ENCODE measurements around the gene ATXN1. TPM values are rescaled to one million over a fixed set of nuclear protein-coding genes. Genes with fewer than 3 reads are reported as not detected.

Gene ATXN1
- total and polyA plus RNA-seq, 2 experiments from 2014 or later = 4.8 to 9.1 TPM

DNA sequence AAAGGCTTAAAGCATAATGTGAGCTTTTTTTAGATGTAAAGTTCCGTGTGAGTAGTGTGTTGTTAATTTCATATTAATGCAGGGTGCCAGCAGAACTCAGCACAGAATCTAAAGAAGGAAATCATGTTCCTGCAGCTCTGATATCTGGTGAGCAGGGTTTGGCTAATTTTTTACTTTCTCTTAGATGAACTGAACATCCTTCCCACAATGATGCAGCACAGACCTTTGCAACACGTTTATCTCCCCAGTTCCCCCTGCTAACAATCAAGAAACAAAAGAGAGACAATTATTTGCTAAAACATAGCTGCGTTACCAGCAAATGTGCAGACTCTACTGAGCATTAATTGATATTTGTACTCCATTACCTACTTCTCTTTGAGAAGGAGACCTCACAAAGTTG lies 39.1 kb upstream of the ATXN1 start:
- Histone ChIP-seq H3K79me2 (replicated peaks; ENCODE audit: insufficient read depth) (no peaks in the 10 kb centered on the region), H3K4me1 (ENCODE audit: insufficient read depth) (peaks cover 18% of the 10 kb centered on the region), H3K4me3 (no peak overlapping the region), H3K27ac (ENCODE audit: low read depth) (no peak overlapping the region), H4K20me1 (replicated peaks; ENCODE audit: insufficient read depth) (no peaks in the 10 kb centered on the region), H3K27me3 (ENCODE audit: insufficient read depth) (no peaks in the 10 kb centered on the region), H3K9me2 (ENCODE audit: insufficient read depth) (0 out of 2 replicates have a peak, but pooled peaks cover 5% of the 10 kb centered on the region), H3K36me3 (ENCODE audit: insufficient read depth) (no peaks in the 10 kb centered on the region), H2AFZ (no peak overlapping the region), H3F3A (replicated peaks; ENCODE audit: low read depth) (no peaks in the 10 kb centered on the region), H3K4me2 (no peak overlapping the region)
- Mint-ChIP-seq H3K9me3 (no peaks in the 10 kb centered on the region), H3K4me3 (no peak overlapping the region), H3K27ac (no peak overlapping the region), H3K27me3 (ENCODE audit: insufficient read depth, low read depth, poor library complexity) (peaks cover 3% of the 10 kb centered on the region), H3K4me1 (peaks cover 29% of the 10 kb centered on the region), H3K36me3 (ENCODE audit: low read depth) (no peaks in the 10 kb centered on the region)
- DNase-seq (ENCODE audit: low spot score) (no peak), ATAC-seq (no peak)
- TF ChIP-seq ZNF331 (CRISPR knock-in tag; IDR thresholded peaks at IDR 0.05; ENCODE audit: low read depth) (no peak), EZH2phosphoT487 (IDR thresholded peaks at IDR 0.05; ENCODE audit: unreplicated experiment) (no peak), EZH2 (IDR thresholded peaks at IDR 0.05; ENCODE audit: low read depth, unreplicated experiment) (no peak), CREB1 (CRISPR knock-in tag; IDR thresholded peaks at IDR 0.05; ENCODE audit: low read depth) (no peak), STAT1 (IDR thresholded peaks at IDR 0.05; ENCODE audit: unreplicated experiment) (no peak)
- TF ChIP-seq, protein P1, sequence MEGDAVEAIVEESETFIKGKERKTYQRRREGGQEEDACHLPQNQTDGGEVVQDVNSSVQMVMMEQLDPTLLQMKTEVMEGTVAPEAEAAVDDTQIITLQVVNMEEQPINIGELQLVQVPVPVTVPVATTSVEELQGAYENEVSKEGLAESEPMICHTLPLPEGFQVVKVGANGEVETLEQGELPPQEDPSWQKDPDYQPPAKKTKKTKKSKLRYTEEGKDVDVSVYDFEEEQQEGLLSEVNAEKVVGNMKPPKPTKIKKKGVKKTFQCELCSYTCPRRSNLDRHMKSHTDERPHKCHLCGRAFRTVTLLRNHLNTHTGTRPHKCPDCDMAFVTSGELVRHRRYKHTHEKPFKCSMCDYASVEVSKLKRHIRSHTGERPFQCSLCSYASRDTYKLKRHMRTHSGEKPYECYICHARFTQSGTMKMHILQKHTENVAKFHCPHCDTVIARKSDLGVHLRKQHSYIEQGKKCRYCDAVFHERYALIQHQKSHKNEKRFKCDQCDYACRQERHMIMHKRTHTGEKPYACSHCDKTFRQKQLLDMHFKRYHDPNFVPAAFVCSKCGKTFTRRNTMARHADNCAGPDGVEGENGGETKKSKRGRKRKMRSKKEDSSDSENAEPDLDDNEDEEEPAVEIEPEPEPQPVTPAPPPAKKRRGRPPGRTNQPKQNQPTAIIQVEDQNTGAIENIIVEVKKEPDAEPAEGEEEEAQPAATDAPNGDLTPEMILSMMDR (conservative IDR thresholded peaks at IDR 0.05; ENCODE audit: low read depth in 2 of 2) = no peak
- TF ChIP-seq, protein P2, sequence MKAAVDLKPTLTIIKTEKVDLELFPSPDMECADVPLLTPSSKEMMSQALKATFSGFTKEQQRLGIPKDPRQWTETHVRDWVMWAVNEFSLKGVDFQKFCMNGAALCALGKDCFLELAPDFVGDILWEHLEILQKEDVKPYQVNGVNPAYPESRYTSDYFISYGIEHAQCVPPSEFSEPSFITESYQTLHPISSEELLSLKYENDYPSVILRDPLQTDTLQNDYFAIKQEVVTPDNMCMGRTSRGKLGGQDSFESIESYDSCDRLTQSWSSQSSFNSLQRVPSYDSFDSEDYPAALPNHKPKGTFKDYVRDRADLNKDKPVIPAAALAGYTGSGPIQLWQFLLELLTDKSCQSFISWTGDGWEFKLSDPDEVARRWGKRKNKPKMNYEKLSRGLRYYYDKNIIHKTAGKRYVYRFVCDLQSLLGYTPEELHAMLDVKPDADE (IDR thresholded peaks at IDR 0.05) = no peak

DNA sequence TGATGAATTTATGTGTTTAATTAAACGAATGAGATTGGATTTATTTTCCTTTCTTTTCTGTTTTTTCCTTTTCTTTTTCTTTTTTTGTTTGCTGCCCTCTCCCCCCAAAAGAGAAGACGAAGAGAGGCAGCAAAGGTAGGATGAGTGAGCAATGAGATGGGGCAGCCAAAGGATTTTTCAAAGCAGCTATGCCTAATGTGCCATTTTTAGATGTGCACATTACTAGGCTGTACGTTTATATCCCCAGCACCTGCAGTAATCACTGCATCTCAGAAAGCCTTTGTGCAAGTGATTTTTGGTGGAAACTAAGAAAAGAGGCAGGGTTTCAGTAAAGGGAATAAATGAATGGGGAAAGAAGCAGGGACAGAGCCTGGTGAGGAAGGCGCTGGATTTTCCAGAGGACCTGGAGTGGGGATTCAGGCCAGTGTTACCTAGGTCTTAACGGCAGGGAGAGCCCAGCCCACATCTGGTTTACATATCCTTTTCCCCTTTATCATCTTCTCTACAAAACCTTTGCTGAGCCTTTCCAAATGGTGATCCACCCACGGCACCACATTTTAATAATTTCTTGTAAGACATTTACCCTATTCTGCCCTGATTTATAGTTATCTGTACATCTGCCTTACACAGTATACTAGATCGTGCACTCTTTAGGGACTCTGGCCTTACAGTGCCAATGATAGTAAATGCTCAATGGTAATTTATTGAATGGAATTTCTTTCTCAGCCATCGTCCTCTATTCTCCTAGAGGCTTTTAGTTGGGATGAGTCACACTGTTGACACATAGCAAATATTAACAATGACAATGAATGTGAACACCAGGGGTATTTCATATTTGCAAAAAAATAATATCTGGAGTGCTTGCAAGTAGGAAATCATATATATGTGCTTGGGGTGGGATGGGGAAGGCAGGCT lies 38.3 kb upstream of the ATXN1 start:
- Histone ChIP-seq H3K9me2 (ENCODE audit: insufficient read depth) (0 out of 2 replicates have a peak, but pooled peaks cover 5% of the 10 kb centered on the region), H3K27ac (ENCODE audit: low read depth) (no peak overlapping the region), H3F3A (replicated peaks; ENCODE audit: low read depth) (no peaks in the 10 kb centered on the region), H4K20me1 (replicated peaks; ENCODE audit: insufficient read depth) (no peaks in the 10 kb centered on the region), H2AFZ (no peak overlapping the region), H3K36me3 (ENCODE audit: insufficient read depth) (no peaks in the 10 kb centered on the region), H3K79me2 (replicated peaks; ENCODE audit: insufficient read depth) (no peaks in the 10 kb centered on the region), H3K4me2 (no peak overlapping the region), H3K4me1 (ENCODE audit: insufficient read depth) (peaks cover 10% of the 10 kb centered on the region), H3K27me3 (ENCODE audit: insufficient read depth) (no peaks in the 10 kb centered on the region), H3K4me3 (no peak overlapping the region)
- Mint-ChIP-seq H3K4me1 (peaks cover 21% of the 10 kb centered on the region), H3K27me3 (ENCODE audit: insufficient read depth, low read depth, poor library complexity) (peaks cover 3% of the 10 kb centered on the region), H3K27ac (no peak overlapping the region), H3K9me3 (no peaks in the 10 kb centered on the region), H3K4me3 (no peak overlapping the region), H3K36me3 (ENCODE audit: low read depth) (no peaks in the 10 kb centered on the region)
- DNase-seq (ENCODE audit: low spot score) = no peak
- TF ChIP-seq ZNF331 (CRISPR knock-in tag; IDR thresholded peaks at IDR 0.05; ENCODE audit: low read depth) = no peak
- TF ChIP-seq, protein P2 (IDR thresholded peaks at IDR 0.05) = no peak
- TF ChIP-seq, protein P3, sequence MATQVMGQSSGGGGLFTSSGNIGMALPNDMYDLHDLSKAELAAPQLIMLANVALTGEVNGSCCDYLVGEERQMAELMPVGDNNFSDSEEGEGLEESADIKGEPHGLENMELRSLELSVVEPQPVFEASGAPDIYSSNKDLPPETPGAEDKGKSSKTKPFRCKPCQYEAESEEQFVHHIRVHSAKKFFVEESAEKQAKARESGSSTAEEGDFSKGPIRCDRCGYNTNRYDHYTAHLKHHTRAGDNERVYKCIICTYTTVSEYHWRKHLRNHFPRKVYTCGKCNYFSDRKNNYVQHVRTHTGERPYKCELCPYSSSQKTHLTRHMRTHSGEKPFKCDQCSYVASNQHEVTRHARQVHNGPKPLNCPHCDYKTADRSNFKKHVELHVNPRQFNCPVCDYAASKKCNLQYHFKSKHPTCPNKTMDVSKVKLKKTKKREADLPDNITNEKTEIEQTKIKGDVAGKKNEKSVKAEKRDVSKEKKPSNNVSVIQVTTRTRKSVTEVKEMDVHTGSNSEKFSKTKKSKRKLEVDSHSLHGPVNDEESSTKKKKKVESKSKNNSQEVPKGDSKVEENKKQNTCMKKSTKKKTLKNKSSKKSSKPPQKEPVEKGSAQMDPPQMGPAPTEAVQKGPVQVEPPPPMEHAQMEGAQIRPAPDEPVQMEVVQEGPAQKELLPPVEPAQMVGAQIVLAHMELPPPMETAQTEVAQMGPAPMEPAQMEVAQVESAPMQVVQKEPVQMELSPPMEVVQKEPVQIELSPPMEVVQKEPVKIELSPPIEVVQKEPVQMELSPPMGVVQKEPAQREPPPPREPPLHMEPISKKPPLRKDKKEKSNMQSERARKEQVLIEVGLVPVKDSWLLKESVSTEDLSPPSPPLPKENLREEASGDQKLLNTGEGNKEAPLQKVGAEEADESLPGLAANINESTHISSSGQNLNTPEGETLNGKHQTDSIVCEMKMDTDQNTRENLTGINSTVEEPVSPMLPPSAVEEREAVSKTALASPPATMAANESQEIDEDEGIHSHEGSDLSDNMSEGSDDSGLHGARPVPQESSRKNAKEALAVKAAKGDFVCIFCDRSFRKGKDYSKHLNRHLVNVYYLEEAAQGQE (IDR thresholded peaks at IDR 0.05; ENCODE audit: unreplicated experiment) = no peak
- TF ChIP-seq POLR2AphosphoS5 (IDR thresholded peaks at IDR 0.05; ENCODE audit: low read depth) = no peak
- no peak for TF ChIP-seq ZNF114 (CRISPR knock-in tag; IDR thresholded peaks at IDR 0.05)
- TF ChIP-seq NANOG (IDR thresholded peaks at IDR 0.05; ENCODE audit: borderline replicate concordance) = no peak
- no peak for ATAC-seq

All from GM23338 (cell line).